ENCODE measurements around the gene DIDO1. TPM values are rescaled to one million over a fixed set of nuclear protein-coding genes. Genes with fewer than 3 reads are reported as not detected.

The DIDO1 gene
- total RNA-seq, 1 experiment from 2014 or later = 120 TPM

- Histone ChIP-seq H3K4me1 (peaks cover 26% of the 10 kb centered on the region), H3K4me3 (ENCODE audit: low read depth, low read length) (no peak overlapping the region), H3K27me3 (replicated peaks; ENCODE audit: control insufficient read depth, insufficient read depth, low read length) (no peaks in the 10 kb centered on the region), H3K9me3 (no peaks in the 10 kb centered on the region), H3K36me3 (ENCODE audit: control insufficient read depth, insufficient read depth, low read length) (peaks cover 16% of the 10 kb centered on the region)
- H3K4me1 Mint-ChIP-seq (ENCODE audit: low read depth, unreplicated experiment) = peaks cover 8% of the 10 kb centered on the region
- CTCF ChIA-PET = interaction anchor here (1.5 kb wide), 2 partner anchors 9 to 20 kb away, joined by 3 to 6 read pairs; partner anchors contain the start of gene DIDO1
- no TSS peak for BruUV-seq (replicated peaks)
- no peak overlapping the region for H3K27ac Mint-ChIP-seq (ENCODE audit: unreplicated experiment)
- POLR2A ChIA-PET = interaction anchor here (1.1 to 1.4 kb wide), 4 partner anchors 8 to 74 kb away, joined by 3 to 8 read pairs (median 6); partner anchors contain the start of gene TCFL5
- intact Hi-C loops (cut with micrococcal nuclease; ENCODE audit: unreplicated experiment) = loop anchor here (5.0 kb wide), 1 partner anchor 1057 kb away; no protein-coding TSS in a partner anchor
- peak in 1 of 2 experiments; percentile 32 for DNase-seq
- H3K36me3 Mint-ChIP-seq (ENCODE audit: insufficient read depth, unreplicated experiment) = peaks cover 25% of the 10 kb centered on the region
- no peaks in the 10 kb centered on the region for H3K9me3 Mint-ChIP-seq (ENCODE audit: unreplicated experiment)
- H3K27me3 Mint-ChIP-seq (ENCODE audit: insufficient read depth, unreplicated experiment) = no peaks in the 10 kb centered on the region
- TF ChIP-seq, protein P1, sequence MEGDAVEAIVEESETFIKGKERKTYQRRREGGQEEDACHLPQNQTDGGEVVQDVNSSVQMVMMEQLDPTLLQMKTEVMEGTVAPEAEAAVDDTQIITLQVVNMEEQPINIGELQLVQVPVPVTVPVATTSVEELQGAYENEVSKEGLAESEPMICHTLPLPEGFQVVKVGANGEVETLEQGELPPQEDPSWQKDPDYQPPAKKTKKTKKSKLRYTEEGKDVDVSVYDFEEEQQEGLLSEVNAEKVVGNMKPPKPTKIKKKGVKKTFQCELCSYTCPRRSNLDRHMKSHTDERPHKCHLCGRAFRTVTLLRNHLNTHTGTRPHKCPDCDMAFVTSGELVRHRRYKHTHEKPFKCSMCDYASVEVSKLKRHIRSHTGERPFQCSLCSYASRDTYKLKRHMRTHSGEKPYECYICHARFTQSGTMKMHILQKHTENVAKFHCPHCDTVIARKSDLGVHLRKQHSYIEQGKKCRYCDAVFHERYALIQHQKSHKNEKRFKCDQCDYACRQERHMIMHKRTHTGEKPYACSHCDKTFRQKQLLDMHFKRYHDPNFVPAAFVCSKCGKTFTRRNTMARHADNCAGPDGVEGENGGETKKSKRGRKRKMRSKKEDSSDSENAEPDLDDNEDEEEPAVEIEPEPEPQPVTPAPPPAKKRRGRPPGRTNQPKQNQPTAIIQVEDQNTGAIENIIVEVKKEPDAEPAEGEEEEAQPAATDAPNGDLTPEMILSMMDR (IDR thresholded peaks at IDR 0.05; ENCODE audit: insufficient read depth in 1 of 2, low read depth in 1 of 2, low read length in 1 of 2, severe bottlenecking in 1 of 2, unreplicated experiment in 1 of 2) = no peak
- no peak overlapping the region for H3K4me3 Mint-ChIP-seq (ENCODE audit: unreplicated experiment)
Observed at GRCh38 chr20:62935204-62935967, 9.1 kb upstream of the DIDO1 start.

DNA sequence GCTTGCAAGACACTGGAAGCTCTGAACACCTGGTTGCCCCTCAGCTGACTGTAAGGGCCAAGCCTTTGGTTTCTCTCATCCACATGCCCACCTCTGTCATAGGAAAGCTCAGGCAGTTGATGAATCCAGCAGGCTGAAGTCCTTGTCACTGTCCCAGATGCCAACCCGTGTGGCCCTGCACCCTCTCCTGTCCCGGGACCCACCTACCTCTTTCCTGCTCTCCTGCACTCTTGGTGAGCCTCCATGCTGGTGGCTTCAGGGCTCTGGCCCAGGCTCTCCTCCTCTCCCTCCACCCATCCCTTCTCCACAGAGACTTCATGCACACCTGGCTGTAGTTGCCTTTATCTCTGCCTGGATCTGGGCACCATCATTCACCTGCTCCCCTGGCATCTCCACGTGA lies 7.7 kb upstream of the DIDO1 start:
- peaks cover 12% of the 10 kb centered on the region for H3K36me3 ChIP-seq (ENCODE audit: control insufficient read depth, insufficient read depth, low read length)
- POLR2A ChIA-PET = interaction anchor here (0.7 kb wide), 1 partner anchor 15 kb away, joined by 5 read pairs; no protein-coding TSS in a partner anchor
- no TSS peak for BruUV-seq (replicated peaks)

DNA sequence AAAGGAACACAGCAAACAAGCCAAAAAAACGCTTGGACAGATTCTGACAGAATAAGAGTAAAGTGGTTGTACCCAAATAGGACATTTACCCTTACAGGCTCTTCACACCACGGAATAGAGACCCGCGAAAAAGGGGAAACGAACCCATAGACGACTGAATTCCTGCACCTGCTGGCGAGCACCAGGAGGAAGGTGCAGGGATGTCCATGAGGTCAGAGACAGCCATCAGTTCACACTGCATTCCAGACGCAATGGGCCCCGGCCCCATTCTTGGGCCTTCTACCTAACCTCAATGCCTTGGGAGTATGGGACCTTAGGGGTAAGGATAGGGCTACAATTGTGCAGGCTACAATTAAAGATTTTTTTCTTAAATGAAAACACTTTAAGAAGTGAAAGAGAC lies 5.2 kb upstream of the DIDO1 start:
- intact Hi-C loops (cut with micrococcal nuclease; ENCODE audit: unreplicated experiment) = no loop called here
- H3K4me1 ChIP-seq = peaks cover 20% of the 10 kb centered on the region
- peaks cover 10% of the 10 kb centered on the region for H3K4me1 Mint-ChIP-seq (ENCODE audit: low read depth, unreplicated experiment)
- CTCF ChIA-PET = no interaction called here
- no peaks in the 10 kb centered on the region for H3K27me3 Mint-ChIP-seq (ENCODE audit: insufficient read depth, unreplicated experiment)
- no peak overlapping the region for H3K4me3 ChIP-seq (ENCODE audit: low read depth, low read length)
- TF ChIP-seq, protein P1 (IDR thresholded peaks at IDR 0.05; ENCODE audit: insufficient read depth in 1 of 2, low read depth in 1 of 2, low read length in 1 of 2, severe bottlenecking in 1 of 2, unreplicated experiment in 1 of 2) = no peak
- no peaks in the 10 kb centered on the region for H3K9me3 ChIP-seq
- no peaks in the 10 kb centered on the region for H3K27me3 ChIP-seq (replicated peaks; ENCODE audit: control insufficient read depth, insufficient read depth, low read length)
- no TSS peak for BruUV-seq (replicated peaks)
- POLR2A ChIA-PET = no interaction called here
- no peak overlapping the region for H3K27ac Mint-ChIP-seq (ENCODE audit: unreplicated experiment)
- DNase-seq = peak in 1 of 2 experiments; percentile 35
- H3K36me3 Mint-ChIP-seq (ENCODE audit: insufficient read depth, unreplicated experiment) = peaks cover 30% of the 10 kb centered on the region
- no peaks in the 10 kb centered on the region for H3K9me3 Mint-ChIP-seq (ENCODE audit: unreplicated experiment)
- no peak overlapping the region for H3K4me3 Mint-ChIP-seq (ENCODE audit: unreplicated experiment)
- peaks cover 12% of the 10 kb centered on the region for H3K36me3 ChIP-seq (ENCODE audit: control insufficient read depth, insufficient read depth, low read length)

More for the DNA sequence above, 7.7 kb upstream of the DIDO1 start:
- no peak overlapping the region for H3K4me3 Mint-ChIP-seq (ENCODE audit: unreplicated experiment)
- H3K9me3 Mint-ChIP-seq (ENCODE audit: unreplicated experiment) = no peaks in the 10 kb centered on the region
- no peaks in the 10 kb centered on the region for H3K27me3 ChIP-seq (replicated peaks; ENCODE audit: control insufficient read depth, insufficient read depth, low read length)
- H3K27me3 Mint-ChIP-seq (ENCODE audit: insufficient read depth, unreplicated experiment) = no peaks in the 10 kb centered on the region
- no peaks in the 10 kb centered on the region for H3K9me3 ChIP-seq
- H3K4me3 ChIP-seq (ENCODE audit: low read depth, low read length) = no peak overlapping the region
- peak in 1 of 2 experiments; percentile 35 for DNase-seq
- CTCF ChIA-PET = interaction anchor here (1.0 to 1.5 kb wide), 3 partner anchors 15 to 41 kb away, joined by 3 read pairs; no protein-coding TSS in a partner anchor
- no peaks in the 10 kb centered on the region for H3K4me1 Mint-ChIP-seq (ENCODE audit: low read depth, unreplicated experiment)
- H3K4me1 ChIP-seq = peaks cover 17% of the 10 kb centered on the region
- H3K36me3 Mint-ChIP-seq (ENCODE audit: insufficient read depth, unreplicated experiment) = peaks cover 33% of the 10 kb centered on the region
- TF ChIP-seq, protein P1 (IDR thresholded peaks at IDR 0.05; ENCODE audit: insufficient read depth in 1 of 2, low read depth in 1 of 2, low read length in 1 of 2, severe bottlenecking in 1 of 2, unreplicated experiment in 1 of 2) = no peak
- H3K27ac Mint-ChIP-seq (ENCODE audit: unreplicated experiment) = no peak overlapping the region
- intact Hi-C loops (cut with micrococcal nuclease; ENCODE audit: unreplicated experiment) = no loop called here

All from Caco-2 (cell line).